ENCODE measurements around the gene TAF12.
"Not testable (repeated sequence)": the region's sequence is repeated elsewhere in the genome, so short reads cannot be mapped to it uniquely, and the experiment has no call there.

The TAF12 gene

GRCh38 chr1:28577052-28577678 lies 65.7 kb downstream of the TAF12 start:
- ChIA-PET POLR2A (interaction anchor here (1.0 to 1.3 kb wide), 3 partner anchors 24 to 71 kb away, joined by 3 to 4 read pairs (median 3); partner anchors contain the start of genes RCC1 and TRNAU1AP), CTCF (no interaction called here)
- TF ChIP-seq FOXK2 (IDR thresholded peaks at IDR 0.05) = no peak
- no peak for TF ChIP-seq L3MBTL2 (conservative IDR thresholded peaks at IDR 0.05)
- TF ChIP-seq TARDBP (IDR thresholded peaks at IDR 0.05) = no peak
- TF ChIP-seq BHLHE40 (IDR thresholded peaks at IDR 0.05; ENCODE audit: borderline replicate concordance) = no peak
- TF ChIP-seq ARNT (IDR thresholded peaks at IDR 0.05) = no peak
- no peak for TF ChIP-seq HDGF (IDR thresholded peaks at IDR 0.05; ENCODE audit: borderline replicate concordance)
- no peak for TF ChIP-seq SUZ12 (IDR thresholded peaks at IDR 0.05)
- no peak for TF ChIP-seq FOXM1 (IDR thresholded peaks at IDR 0.05; ENCODE audit: borderline replicate concordance)
- TF ChIP-seq CTBP1 (IDR thresholded peaks at IDR 0.05; ENCODE audit: borderline replicate concordance) = no peak
- no peak for TF ChIP-seq ZNF384 (IDR thresholded peaks at IDR 0.05)
- no peak for TF ChIP-seq SP1 (IDR thresholded peaks at IDR 0.05)
- DNase-seq (ENCODE audit: extremely low spot score) = no peak

- POLR2A ChIA-PET = interaction anchor here (2.9 kb wide), 1 partner anchor 8 kb away, joined by 14 read pairs; no protein-coding TSS in a partner anchor
- CTCF ChIA-PET = no interaction called here
- DNase-seq (ENCODE audit: extremely low spot score) = no peak
- TF ChIP-seq HDGF (IDR thresholded peaks at IDR 0.05; ENCODE audit: borderline replicate concordance) (no peak), ELF4 (IDR thresholded peaks at IDR 0.05) (no peak), SUZ12 (IDR thresholded peaks at IDR 0.05) (no peak), TARDBP (IDR thresholded peaks at IDR 0.05) (no peak), ZNF384 (IDR thresholded peaks at IDR 0.05) (no peak), FOXM1 (IDR thresholded peaks at IDR 0.05; ENCODE audit: borderline replicate concordance) (no peak), FOXK2 (IDR thresholded peaks at IDR 0.05) (no peak), L3MBTL2 (conservative IDR thresholded peaks at IDR 0.05) (no peak), PKNOX1 (IDR thresholded peaks at IDR 0.05) (no peak), SP1 (IDR thresholded peaks at IDR 0.05) (no peak), BHLHE40 (IDR thresholded peaks at IDR 0.05; ENCODE audit: borderline replicate concordance) (no peak), CTBP1 (IDR thresholded peaks at IDR 0.05; ENCODE audit: borderline replicate concordance) (no peak), ARNT (IDR thresholded peaks at IDR 0.05) (no peak), LEF1 (IDR thresholded peaks at IDR 0.05; ENCODE audit: borderline replicate concordance) (no peak), NFRKB (IDR thresholded peaks at IDR 0.05) (no peak), FOXA1 (IDR thresholded peaks at IDR 0.05) (no peak)
These were observed 69.3 kb downstream of the TAF12 start for GRCh38 chr1:28573564-28573963.

GRCh38 chr1:28572891-28573290 lies 70.0 kb downstream of the TAF12 start:
- DNase-seq (ENCODE audit: extremely low spot score); CTCF ChIA-PET: not testable (repeated sequence)
- POLR2A ChIA-PET = interaction anchor here (2.9 kb wide), 1 partner anchor 9 kb away, joined by 14 read pairs; no protein-coding TSS in a partner anchor

GRCh38 chr1:28571911-28572310 lies 71.0 kb downstream of the TAF12 start:
- ChIA-PET CTCF (no interaction called here), POLR2A (interaction anchor here (2.9 kb wide), 1 partner anchor 10 kb away, joined by 14 read pairs; no protein-coding TSS in a partner anchor)
- no peak for TF ChIP-seq L3MBTL2 (conservative IDR thresholded peaks at IDR 0.05)
- TF ChIP-seq FOXM1 (IDR thresholded peaks at IDR 0.05; ENCODE audit: borderline replicate concordance) = no peak
- no peak for TF ChIP-seq BHLHE40 (IDR thresholded peaks at IDR 0.05; ENCODE audit: borderline replicate concordance)
- TF ChIP-seq TARDBP (IDR thresholded peaks at IDR 0.05) = no peak
- TF ChIP-seq ZNF384 (IDR thresholded peaks at IDR 0.05) = no peak
- no peak for TF ChIP-seq CTBP1 (IDR thresholded peaks at IDR 0.05; ENCODE audit: borderline replicate concordance)
- no peak for TF ChIP-seq LEF1 (IDR thresholded peaks at IDR 0.05; ENCODE audit: borderline replicate concordance)
- no peak for TF ChIP-seq FOXK2 (IDR thresholded peaks at IDR 0.05)
- TF ChIP-seq ARNT (IDR thresholded peaks at IDR 0.05) = no peak
- no peak for TF ChIP-seq ELF4 (IDR thresholded peaks at IDR 0.05)
- TF ChIP-seq FOXA1 (IDR thresholded peaks at IDR 0.05) = no peak
- no peak for TF ChIP-seq PKNOX1 (IDR thresholded peaks at IDR 0.05)
- DNase-seq (ENCODE audit: extremely low spot score) = no peak

GRCh38 chr1:28566931-28567330 lies 75.9 kb downstream of the TAF12 start:
- POLR2A ChIA-PET = interaction anchor here (0.8 to 1.8 kb wide), 2 partner anchors 9 to 15 kb away, joined by 3 to 12 read pairs; no protein-coding TSS in a partner anchor
- CTCF ChIA-PET = no interaction called here
- TF ChIP-seq SP1 (IDR thresholded peaks at IDR 0.05) = no peak
- TF ChIP-seq FOXK2 (IDR thresholded peaks at IDR 0.05) = no peak
- no peak for TF ChIP-seq TARDBP (IDR thresholded peaks at IDR 0.05)
- no peak for TF ChIP-seq ARNT (IDR thresholded peaks at IDR 0.05)
- no peak for TF ChIP-seq PKNOX1 (IDR thresholded peaks at IDR 0.05)
- no peak for TF ChIP-seq ELF4 (IDR thresholded peaks at IDR 0.05)
- no peak for TF ChIP-seq HDGF (IDR thresholded peaks at IDR 0.05; ENCODE audit: borderline replicate concordance)
- no peak for TF ChIP-seq L3MBTL2 (conservative IDR thresholded peaks at IDR 0.05)
- TF ChIP-seq LEF1 (IDR thresholded peaks at IDR 0.05; ENCODE audit: borderline replicate concordance) = no peak
- no peak for TF ChIP-seq NFRKB (IDR thresholded peaks at IDR 0.05)
- TF ChIP-seq SUZ12 (IDR thresholded peaks at IDR 0.05) = no peak
- TF ChIP-seq BHLHE40 (IDR thresholded peaks at IDR 0.05; ENCODE audit: borderline replicate concordance) = no peak
- TF ChIP-seq FOXM1 (IDR thresholded peaks at IDR 0.05; ENCODE audit: borderline replicate concordance) = no peak
- no peak for TF ChIP-seq CTBP1 (IDR thresholded peaks at IDR 0.05; ENCODE audit: borderline replicate concordance)
- TF ChIP-seq ZNF384 (IDR thresholded peaks at IDR 0.05) = no peak
- TF ChIP-seq FOXA1 (IDR thresholded peaks at IDR 0.05) = no peak
- no peak for DNase-seq (ENCODE audit: extremely low spot score)

GRCh38 chr1:28565726-28566125 lies 77.1 kb downstream of the TAF12 start:
- no peak for TF ChIP-seq SP1 (IDR thresholded peaks at IDR 0.05)
- CTCF ChIA-PET = no interaction called here
- POLR2A ChIA-PET = no interaction called here
- DNase-seq (ENCODE audit: extremely low spot score) = no peak
